HG02885 (cell line): ENCODE measurements around the gene PKMYT1.
"Not testable (repeated sequence)": the region's sequence is repeated elsewhere in the genome, so short reads cannot be mapped to it uniquely, and the experiment has no call there.

Experiments
- ATAC-seq: cut with Tn5 transposase; IDR thresholded peaks from one replicate; pipeline ENCODE4 v1.9.1; 2021; ENCODE audit warnings: mild to moderate bottlenecking; ENCODE audit not compliant: unreplicated experiment, poor library complexity

The PKMYT1 gene

DNA sequence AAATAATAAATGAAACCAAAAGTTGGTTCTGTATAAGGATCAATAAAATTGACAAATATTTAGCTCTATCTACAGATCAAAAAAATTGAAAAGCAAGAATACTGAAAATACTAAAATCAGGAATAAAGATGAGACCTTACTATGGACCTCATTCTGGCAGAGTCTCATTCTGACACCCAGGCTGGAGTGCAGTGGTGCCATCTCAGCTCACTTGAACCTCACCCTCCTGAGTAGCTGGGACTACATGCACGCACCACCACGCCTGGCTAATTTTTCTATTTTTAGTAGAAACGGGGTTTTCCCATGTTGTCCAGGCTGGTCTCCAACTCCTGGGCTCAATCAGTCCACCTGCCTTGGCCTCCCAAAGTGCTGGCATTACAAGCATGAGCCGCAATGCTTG, 38.2 kb downstream of the PKMYT1 start:
- no peak for ATAC-seq

DNA sequence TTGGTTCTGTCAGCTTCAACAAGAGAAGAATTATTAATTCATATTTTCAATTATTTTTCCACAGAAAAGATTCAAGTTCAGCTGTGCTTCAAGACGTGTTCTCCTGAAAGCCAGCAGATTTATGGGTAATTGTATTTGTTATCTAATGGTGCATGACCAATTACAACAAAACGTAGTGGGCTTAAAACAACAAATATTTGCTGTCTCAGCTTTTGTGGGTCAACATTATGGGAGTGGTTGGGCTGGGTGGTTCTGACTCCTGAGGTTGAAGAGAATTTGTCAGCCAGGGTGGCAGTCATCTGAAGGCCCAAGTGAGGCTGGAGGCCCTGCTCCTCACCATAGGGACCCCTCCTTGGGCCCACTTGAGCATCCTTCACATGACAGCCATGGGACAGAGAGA, 40.3 kb downstream of the PKMYT1 start:
- ATAC-seq: no peak

DNA sequence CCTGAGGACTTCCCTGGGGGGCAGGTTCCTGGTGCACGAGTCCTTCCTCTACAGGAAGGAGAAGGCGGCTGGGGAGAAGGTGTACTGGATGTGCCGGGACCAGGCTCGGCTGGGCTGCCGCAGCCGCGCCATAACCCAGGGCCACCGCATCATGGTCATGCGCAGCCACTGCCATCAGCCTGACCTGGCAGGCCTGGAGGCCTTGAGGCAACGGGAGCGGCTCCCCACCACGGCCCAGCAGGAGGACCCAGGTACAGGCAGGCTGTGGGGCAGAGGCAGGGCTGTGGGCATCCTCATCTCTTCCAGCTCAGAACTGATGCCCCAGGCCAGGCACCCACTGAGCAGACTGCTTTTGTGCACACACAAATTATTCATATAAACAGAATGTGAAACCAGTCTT, 42.0 kb downstream of the PKMYT1 start:
- no peak for ATAC-seq

DNA sequence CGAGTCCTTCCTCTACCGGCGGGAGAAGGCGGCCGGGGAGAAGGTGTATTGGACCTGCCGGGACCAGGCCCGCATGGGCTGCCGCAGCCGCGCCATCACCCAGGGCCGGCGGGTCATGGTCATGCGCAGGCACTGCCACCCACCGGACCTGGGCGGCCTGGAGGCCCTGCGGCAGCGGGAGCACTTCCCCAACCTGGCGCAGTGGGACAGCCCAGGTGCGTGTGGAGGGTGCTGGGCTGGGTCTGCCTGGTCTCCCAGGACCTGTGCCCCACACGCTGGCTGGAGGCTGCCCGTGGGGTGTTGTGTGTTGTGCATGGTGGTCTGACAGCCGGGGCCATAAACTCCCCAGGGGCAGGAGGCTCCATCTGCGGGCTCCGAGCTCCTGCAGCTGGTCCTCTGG, 43.1 kb downstream of the PKMYT1 start:
- ATAC-seq: no peak

DNA sequence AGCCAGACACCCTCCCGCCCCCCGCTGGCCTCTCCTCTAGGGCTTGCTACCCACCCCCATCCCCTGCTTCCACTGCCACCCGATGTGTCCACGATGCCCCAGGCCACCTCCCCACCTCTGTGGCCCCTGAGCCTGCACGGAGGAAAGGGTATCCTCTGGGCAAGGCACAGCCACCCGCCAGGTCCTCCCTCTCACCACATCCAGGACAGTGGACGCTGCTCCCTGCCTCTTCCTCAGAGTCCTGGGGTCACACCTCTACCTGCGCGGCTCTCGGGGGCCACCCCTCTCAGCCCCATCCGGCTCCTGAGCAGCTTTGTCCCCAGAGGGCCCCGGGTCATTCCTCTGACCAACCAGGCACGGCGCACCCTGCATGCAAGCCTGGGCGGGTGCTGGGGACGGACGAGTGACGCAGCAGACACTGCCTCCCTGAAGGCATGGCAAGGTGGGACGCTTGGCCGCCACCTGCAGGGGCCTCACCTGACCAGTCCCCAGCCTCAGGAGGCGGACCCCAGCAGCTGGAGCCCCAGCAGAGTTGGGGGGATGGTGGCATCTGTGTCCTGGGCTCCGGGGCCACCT, 43.7 kb downstream of the PKMYT1 start:
- no peak for ATAC-seq

DNA sequence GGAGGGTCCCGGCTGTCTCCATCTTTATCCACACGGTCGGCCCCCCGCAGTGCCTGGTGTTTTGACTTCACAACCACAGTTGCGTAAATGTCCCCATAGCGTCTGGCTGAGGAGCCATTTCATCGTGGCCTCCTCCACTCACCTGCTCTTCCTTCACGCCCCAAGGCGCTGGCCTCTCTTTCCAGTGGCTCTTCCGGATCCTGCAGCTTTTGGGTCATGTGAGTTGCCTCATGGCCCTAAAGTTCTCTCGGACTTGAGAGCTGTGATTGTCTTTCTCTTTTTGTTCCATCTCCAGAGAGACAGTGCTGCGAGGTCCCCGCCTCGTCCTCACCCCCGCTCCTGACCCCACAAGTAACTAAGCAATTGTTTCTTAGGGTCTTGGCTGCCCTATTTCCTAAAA, 45.8 kb downstream of the PKMYT1 start:
- ATAC-seq: no peak

DNA sequence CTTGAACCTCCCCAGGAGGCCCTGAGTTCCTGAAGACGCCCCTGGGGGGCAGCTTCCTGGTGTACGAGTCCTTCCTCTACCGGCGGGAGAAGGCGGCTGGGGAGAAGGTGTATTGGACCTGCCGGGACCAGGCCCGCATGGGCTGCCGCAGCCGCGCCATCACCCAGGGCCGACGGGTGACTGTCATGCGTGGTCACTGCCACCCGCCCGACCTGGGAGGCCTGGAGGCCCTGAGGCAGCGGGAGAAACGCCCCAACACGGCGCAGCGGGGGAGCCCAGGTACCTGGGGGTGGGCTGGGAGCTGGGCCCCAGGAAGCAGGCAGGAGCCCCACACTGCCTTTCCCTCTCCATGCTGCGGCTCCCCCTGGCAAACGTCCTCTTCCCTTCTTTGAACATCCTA, 46.5 kb downstream of the PKMYT1 start:
- ATAC-seq: no peak

DNA sequence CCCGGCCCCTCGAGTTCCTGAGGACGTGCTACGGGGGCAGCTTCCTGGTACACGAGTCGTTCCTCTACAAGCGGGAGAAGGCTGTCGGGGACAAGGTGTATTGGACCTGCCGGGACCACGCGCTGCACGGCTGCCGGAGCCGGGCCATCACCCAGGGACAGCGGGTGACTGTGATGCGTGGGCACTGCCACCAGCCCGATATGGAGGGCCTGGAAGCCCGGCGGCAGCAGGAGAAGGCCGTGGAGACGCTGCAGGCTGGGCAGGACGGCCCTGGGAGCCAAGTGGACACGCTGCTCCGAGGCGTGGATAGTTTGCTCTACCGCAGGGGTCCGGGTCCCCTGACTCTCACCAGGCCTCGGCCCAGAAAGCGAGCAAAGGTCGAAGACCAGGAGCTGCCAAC, 47.1 kb downstream of the PKMYT1 start:
- ATAC-seq: no peak

DNA sequence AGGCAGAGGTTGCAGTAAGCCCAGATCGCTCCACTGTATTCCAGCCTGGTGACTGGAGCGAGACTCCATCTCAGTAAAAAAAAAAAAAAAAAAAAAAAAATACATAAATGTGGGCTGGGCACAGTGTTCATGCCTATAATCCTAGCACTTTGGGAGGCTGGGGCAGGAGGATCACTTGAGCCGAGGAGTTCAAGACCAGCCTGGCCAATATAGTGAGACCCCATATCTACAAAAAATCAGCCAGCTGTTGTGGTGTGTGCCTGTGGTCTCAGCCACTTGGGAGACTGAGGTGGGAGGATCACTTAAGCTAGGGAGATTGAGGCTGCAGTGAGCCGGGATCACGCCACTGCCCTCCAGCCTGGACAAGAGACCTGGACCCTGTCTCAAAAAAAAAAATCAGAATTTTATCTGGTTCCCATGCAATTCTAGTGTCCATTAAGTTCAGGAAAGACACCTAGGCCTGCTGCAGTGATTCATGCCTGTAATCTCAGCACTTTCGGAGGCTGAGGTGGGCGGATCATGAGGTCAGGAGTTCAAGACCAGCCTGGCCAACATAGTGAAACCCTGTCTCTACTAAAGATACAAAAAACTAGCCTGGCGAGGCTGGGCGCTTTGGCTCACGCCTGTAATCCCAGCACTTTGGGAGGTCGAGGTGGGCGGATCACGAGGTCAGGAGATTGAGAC, 48.9 kb downstream of the PKMYT1 start:
- not testable (repeated sequence) for ATAC-seq

DNA sequence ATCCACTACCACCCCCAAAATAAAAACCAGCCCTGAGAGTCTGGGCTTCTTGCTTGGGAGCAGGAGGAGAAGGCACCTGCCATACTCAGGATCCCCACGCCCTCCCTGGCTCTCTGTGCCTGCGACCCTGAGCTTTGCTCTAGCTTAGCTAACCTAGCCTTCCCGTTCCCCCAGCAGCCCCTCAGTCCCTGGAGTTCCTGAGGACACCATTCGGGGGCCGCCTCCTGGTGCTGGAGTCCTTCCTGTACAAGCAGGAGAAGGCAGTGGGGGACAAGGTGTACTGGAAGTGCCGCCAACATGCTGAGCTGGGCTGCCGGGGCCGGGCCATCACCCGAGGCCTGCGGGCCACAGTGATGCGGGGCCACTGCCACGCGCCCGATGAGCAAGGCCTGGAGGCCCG, 50.0 kb downstream of the PKMYT1 start:
- no peak for ATAC-seq

DNA sequence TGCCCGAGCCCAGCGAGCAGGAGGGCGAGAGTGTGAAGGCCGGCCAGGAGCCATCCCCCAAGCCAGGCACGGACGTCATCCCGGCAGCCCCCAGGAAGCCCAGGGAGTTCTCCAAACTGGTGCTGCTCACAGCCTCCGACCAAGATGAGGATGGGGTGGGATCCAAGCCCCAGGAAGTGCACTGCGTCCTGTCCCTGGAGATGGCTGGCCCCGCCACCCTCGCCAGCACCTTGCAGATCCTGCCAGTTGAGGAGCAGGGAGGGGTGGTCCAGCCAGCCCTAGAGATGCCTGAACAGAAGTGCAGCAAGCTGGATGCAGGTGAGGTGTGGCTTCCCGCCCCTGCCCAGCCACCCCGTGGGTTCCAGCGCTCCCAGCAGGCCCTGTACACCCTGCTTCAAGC, 50.6 kb downstream of the PKMYT1 start:
- ATAC-seq: no peak

DNA sequence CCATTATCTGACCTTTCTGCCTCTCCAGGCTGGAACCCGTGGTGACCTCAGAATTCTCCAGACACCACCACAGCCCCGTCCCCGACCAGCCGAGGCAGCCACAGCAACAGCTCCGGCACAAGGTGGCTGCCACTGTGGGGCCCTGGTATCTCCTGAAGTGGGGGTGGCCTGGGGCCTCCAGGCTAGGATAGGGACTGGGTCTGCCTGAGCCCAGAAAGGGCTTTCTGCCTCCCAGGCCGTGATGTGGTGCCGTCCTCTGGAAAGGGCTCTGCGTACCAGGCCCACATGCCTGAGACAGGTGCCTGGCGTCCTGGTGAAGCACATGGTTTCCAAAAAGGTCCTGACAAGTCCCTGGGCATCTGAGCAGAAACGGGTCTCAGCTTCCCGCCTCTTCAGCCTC, 51.5 kb downstream of the PKMYT1 start:
- ATAC-seq: no peak

DNA sequence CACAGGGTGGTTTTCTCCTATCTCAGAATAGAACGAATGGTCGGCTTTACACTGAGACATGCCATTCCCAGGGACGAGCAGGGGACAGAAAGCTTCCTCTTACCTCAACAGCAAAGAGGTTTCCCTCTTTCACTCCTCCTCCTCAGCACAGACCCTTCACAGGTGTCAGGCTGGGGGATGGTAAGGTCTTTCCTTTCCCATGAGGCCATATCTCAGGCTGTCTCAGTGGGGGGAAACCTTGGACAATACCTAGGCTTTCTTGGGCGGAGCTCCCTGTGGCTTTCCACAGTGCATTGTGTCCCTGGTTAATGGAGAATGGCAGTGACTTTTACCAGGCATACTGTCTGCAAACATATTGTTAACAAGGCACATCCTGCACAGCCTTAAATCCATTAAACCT, 52.1 kb downstream of the PKMYT1 start:
- ATAC-seq: not testable (repeated sequence)

DNA sequence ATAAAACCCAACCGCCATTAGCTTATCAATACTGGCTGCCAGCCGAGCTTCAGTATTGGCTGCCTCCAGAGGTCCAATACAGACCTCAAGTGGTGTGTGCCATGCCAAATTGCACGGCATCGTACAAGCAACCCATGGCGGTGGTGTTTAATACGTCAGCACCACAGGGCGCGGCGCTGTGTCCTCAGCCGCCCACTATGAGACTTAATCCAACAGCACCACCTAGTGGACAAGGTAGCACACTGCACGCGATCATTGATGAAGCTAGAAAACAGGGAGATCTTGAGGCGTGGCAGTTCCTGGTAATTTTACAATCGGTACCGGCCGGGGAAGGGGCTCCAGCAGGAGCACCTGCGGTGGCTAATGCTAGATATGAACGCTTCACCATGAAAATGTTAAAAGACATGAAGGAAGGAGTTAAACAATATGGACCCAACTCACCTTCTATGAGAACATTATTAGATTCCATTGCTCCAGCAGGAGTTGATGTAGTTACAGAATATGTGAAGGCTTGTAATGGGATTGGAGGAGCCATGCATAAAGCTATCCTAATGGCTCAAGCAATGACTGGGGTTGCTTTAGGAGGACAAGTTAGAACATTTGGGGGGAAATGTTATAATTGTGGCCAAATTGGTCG, 53.1 kb downstream of the PKMYT1 start:
- peak; percentile 64 for ATAC-seq

DNA sequence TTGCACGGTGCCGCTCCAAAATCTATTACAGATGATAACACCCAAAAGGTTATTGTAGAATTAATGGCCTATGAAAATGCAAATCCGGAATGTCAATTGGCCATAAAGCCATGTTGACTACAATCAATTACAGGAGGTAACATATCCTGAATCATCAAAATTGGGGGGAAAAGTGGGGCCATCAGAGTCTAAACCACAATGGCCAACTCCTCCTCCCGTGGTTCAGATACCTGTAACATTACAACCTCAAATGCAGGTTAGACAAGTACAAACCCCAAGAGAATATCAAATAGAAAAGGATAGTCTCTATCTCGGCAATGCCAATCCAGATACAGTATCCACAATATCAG, 53.6 kb downstream of the PKMYT1 start:
- no peak for ATAC-seq

DNA sequence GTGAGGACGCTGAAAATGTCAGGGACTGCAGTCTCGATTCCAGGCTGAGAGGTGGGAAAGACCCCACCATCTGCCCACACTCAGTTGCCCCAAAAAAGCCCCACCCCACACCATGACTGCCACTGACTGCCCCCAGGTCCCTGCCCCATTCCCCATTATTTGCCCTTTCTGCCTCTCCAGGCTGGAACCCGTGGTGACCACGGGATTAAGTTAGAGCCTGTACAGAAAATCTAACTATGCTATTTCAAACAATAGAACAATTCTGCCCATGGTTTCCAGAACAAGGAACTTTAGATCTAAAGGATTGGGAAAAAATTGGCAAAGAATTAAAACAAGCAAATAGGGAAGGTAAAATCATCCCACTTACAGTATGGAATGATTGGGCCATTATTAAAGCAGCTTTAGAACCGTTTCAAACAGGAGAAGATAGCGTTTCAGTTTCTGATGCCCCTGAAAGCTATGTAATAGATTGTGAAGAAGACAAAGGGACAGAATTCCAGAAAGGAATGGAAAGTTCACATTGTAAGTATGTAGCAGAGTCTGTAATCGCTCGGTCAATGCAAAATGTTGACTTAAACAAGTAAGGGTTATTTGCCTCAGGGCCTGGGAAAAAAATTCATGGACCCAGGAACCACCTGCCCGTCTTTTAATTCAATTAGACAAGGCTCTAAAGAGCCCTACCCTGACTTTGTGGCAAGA, 54.1 kb downstream of the PKMYT1 start:
- no peak for ATAC-seq

DNA sequence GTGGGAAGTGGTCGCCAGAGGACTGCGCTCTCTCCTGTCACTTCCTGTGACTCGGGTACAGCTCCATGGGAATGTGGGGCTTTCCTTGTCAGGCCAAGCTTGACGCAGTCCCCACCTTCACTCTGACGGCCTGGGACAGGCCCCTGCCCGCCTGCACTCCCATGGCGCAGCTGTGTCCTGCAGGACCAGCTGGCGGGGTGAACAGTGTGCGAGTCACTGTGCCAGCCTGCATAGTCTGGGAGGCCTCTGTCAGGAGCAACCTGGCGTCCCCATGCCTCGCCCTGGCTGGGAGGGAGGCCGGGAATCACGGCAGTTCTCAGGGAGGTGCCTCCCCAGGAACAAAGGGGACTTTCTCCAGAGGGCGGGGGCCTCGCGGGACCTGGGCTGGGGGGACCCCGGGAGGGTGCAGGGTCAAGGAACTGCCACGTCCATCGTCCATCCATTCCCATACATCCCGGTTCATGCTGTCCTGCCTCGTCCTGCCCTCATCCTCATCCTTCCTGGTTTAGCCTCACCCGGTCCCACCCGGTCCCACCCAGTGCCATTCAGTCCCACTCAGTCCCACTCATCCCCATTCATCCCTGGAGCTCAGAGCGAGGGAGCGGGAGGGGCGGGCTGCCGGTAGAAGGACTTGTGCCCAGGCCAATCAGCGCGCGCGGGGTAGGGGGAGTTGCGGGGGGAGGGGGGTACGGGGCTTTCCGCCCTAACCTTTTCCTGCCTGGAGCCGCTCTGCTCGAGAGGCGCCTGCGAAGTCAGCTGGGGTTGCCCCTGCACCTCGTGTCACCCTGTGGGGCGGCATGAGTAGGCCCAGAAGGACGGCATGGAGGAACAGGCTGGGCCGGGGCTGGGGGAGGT, 55.1 kb downstream of the PKMYT1 start:
- no peak for ATAC-seq

DNA sequence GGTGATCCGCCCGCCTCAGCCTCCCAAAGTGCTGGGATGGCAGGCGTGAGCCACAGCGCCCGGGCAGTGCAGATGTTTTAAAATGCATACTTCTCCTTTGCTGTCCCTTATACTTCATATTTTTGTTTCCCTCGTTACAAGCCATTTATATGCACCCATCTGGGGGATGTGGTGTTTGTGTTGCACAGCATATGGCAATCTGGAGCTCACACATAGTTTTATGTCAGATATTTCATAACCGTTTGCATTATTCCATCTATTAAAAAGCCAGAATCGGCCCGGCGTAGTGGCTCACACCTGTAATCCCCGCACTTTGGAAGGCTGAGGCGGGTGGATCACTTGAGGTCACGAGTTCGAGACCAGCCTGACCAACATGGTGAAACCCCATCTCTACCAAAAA, 56.8 kb downstream of the PKMYT1 start:
- no peak for ATAC-seq
